ENCODE measurements around the gene ATXN2. TPM values are rescaled to one million over a fixed set of nuclear protein-coding genes. Genes with fewer than 3 reads are reported as not detected.

ATXN2 gene
- total RNA-seq, 1 donor from 2014 or later: 48.4 TPM

- intact Hi-C loops (cut with DNase I): no loop called here
- DNase-seq (ENCODE audit: missing footprints) (no peak), ATAC-seq (no peak)
These were observed 181.1 kb downstream of the ATXN2 start for GRCh38 chr12:111417784-111418593.

- intact Hi-C loops (cut with DNase I): no loop called here
- no peak for ATAC-seq
- no peak for DNase-seq (ENCODE audit: missing footprints)
These were observed 181.8 kb downstream of the ATXN2 start for GRCh38 chr12:111417290-111417689.

DNA sequence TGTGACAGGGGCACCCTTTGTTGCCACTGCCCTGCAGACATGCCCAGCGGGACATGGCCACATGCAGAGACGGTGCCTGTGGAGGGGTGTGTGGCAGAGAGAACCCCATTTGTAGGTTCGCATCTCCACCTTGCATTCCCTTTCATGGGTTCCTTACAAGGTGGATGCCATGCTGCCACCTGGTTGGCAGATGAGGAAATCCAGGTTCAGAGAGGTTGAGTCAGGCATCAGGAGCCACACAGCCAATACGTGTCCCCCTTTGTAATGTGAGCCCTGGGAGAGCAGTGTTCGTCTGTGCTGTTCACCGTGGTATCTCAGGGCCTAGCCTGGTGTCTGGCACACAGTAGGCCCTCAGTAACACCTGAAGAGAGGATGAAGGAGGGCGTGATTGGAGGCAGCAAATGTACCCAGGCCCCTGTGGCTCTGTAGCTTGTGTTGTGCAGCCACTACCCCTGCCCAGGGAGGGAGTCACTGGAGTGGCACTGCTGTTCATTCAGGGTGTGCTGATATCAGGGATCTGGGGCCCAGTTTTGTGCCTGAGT is 184.3 kb downstream of the ATXN2 start:
- no peak for DNase-seq (ENCODE audit: missing footprints)
- no peak for ATAC-seq
- intact Hi-C loops (cut with DNase I): loop anchor here (5.0 kb wide), 1 partner anchor 183 kb away; the partner anchor contains the start of gene ATXN2

DNA sequence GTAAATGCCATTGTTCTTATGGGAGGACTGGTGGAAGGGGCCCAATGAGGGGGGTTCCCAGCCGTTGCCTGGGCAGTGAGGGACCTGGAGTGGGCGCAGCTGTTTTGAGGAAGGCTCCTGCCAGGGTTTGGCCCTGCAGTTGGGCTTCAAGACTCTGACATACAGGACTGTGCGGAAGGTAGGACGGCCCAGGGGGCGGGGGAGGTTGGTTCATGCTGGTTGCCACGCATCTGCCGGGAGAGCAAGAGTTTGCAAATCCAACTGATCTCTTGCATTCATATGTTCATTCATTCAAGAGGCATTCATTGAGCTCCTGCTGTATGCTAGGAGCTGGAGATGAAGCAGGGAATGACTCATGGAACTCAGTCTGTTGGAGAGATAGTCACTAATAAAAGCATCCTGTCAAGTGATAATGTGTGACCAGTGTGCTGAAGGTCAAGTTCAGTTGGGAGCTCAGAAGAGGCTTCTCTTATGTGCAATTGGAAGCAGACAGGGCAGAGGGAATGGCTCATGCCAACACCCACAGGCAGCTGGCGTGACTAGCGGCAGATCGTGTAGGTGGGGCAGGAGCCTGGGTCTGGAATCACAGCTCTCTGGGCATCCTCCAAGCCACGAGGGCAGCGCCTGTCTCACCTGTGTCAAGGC is 185.6 kb downstream of the ATXN2 start:
- ATAC-seq: peak; percentile 56
- intact Hi-C loops (cut with DNase I): loop anchor here (5.0 kb wide), 1 partner anchor 184 kb away; the partner anchor contains the start of gene ATXN2
- no peak for DNase-seq (ENCODE audit: missing footprints)

DNA sequence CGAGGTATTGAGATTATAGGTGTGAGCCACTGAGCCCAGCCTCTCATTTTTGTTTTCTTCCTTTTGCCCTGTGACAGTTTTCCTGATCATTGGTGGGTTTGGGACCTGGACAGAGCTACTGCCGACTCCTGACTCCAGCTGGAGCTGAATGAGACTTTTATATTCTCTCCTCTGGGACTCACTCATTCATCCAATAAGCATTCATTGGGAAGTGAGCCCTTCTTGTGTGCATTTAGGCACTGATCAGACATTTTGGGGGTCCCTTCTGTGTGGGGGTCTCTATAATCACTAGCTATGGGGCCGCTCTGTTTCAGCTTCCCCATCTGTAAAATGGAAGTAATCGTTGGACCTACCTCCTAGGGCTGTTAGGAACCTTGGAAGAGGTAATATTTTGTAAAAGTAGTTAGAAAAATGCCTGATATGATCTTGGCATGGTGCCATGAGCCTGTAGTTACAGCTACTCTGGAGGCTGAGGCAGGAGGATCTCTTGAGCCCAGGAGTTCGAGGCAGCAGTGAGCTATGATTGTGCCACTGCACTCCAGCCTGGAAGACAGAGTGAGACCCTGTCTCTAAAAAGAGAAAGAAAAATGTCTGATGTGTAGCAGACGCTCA is 186.2 kb downstream of the ATXN2 start:
- ATAC-seq (no peak), DNase-seq (ENCODE audit: missing footprints) (no peak)
- intact Hi-C loops (cut with DNase I): loop anchor here (5.0 kb wide), 1 partner anchor 184 kb away; the partner anchor contains the start of gene ATXN2

DNA sequence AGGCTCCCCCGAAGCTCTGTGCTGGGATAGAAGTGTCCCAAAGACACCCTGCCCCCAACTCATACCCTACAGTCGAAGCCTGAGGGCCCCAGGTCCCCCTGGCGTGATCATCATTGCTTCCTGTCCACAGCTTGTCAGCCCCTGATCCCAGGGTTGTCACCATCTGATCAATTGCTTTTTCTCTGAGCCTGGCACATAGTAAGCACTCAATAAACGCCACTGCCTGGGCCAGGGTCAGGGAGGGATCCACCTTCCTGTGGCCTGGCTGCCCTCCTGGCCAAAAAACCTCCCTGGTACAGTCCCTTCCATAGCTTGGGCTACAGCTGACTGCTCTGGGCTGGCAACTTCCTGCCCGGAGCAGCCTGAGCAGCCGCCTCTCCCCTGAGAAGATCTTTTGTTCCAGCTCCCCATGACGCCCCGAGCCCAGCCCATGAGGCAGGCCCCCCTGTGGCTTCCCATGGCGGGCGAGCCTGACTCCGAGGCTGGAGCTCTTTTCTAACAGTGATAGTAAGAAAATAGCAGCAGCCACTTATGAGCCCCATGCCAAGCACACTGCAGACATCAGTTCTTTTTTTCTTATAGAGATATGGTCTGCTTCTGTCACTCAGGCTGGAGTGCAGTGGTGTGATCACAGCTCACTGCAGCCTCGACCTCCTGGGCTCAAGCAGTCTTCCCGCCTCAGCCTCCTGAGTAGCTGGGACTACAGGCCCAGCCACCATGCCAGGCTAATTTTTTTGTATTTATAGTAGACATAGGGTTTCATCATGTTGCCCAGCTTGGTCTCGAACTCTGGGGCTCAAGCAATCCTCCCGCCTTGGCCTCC is 186.9 kb downstream of the ATXN2 start:
- peak; percentile 29 for ATAC-seq
- intact Hi-C loops (cut with DNase I): loop anchor here (5.0 kb wide), 1 partner anchor 185 kb away; the partner anchor contains the start of gene ATXN2
- DNase-seq (ENCODE audit: missing footprints): no peak

DNA sequence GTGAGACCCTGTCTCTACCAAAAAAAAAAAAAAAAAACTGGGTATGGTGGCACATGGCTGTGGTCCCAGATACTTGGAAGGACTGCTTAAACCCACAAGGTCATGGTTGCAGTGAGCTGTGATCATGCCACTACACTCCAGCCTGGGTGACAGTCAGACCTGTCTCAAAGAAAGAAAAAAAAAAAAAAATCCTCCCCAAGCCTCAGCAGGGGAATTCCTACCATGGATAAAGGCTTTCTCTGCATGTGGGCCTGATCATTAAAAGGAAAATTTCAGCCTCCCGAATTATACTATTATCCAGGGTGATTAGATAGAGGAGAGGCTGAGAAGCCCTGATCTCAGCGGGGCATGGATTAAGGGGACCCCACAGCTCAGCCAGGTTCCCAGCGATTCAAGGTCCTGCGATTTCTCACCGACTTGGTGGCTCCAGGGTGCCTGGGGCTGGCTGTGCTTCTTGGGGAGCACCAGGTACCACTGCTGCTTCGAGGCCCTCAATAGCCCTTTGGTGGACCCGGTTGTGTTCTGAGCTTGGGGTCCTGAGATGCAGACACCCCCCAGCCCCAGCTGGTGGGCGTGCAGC is 187.8 kb downstream of the ATXN2 start:
- no peak for DNase-seq (ENCODE audit: missing footprints)
- intact Hi-C loops (cut with DNase I): loop anchor here (2.0 to 5.0 kb wide), 2 partner anchors 14 to 186 kb away; partner anchors contain the start of gene ATXN2
- ATAC-seq: no peak

DNA sequence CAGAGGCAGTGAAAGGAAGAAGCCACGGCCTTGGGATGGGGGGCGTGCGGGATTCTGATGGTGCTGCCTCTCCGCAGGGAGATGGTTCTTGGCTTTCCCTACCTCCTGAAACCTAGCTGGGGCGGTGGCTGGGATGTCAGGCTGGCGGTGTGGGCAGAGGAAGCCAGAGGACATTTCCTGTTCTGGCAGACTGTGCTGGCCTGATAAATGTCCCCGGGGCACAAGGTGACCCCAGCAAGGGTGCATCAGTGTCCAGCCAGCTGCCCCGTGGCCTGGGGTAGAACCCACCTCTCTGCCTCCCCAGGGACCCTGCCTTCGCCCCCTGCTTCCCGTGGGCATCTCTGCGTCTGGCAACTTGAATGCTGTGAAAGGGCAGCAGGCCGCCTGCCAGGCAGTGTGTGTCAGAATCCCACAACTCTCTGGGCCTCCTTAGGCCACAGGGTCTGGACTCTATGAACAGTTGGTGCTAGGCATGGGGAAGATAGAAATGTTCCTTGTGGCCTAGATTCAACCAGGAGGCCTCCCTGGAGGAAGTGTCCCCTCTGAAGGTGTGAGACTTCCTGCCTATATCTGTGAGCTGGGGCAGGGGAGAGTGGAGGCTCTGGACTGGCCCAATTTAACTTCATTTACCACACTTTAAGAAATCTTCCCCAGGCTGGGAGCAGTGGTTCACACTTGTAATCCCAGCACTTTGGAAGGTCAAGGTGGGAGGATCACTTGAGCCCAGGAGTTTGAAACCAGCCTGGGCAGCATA is 188.5 kb downstream of the ATXN2 start:
- intact Hi-C loops (cut with DNase I): loop anchor here (2.0 to 5.0 kb wide), 2 partner anchors 14 to 187 kb away; partner anchors contain the start of gene ATXN2
- ATAC-seq: no peak
- no peak for DNase-seq (ENCODE audit: missing footprints)

GRCh38 chr12:111409780-111410430 is 189.2 kb downstream of the ATXN2 start:
- DNase-seq (ENCODE audit: missing footprints): peak; percentile 86
- intact Hi-C loops (cut with DNase I): loop anchor here (2.0 to 5.0 kb wide), 3 partner anchors 15 to 187 kb away; partner anchors contain the start of genes ATXN2 and PHETA1

GRCh38 chr12:111409403-111409779 is 189.7 kb downstream of the ATXN2 start:
- intact Hi-C loops (cut with DNase I): loop anchor here (5.0 kb wide), 1 partner anchor 42 kb away; the partner anchor contains the start of gene PHETA1
- ATAC-seq (no peak), DNase-seq (ENCODE audit: missing footprints) (no peak)

More at GRCh38 chr12:111409780-111410430, 189.2 kb downstream of the ATXN2 start:
- ATAC-seq: peak; percentile 6

DNA sequence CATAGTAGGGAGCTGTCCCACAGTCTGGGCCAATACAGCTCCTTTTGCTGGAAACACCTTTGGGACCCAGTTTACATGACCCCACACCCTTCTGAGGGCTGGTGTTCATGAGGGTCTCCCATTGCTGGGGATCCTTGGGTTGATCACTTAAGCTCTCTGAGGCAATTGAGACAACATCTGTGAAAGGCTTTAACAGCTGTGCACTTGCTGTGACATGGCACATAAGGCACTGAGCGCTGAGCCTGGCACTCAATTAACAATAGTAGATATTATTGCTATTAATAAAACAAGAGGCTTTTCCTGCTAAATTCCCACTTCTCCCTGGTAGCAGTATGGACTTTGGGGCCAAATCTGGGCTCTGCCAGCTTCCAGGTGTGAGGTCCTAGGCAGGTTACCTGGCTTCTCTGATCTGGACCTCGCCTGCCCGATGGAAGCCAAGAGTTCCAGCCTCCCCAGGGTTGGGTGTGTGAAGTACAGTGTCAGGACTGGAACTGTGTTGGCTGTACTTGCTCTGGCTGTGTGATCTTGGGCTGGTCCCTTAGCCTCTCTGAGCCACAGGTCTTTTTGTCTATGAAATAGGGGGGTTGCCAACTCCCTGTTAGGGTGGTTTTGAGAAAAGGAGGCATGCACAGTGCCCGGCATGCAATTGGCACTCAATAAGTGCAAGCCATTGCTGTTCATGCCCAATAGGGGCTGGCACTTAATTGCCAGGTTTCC is 190.3 kb downstream of the ATXN2 start:
- no peak for DNase-seq (ENCODE audit: missing footprints)
- intact Hi-C loops (cut with DNase I): loop anchor here (5.0 kb wide), 1 partner anchor 42 kb away; the partner anchor contains the start of gene PHETA1
- no peak for ATAC-seq

DNA sequence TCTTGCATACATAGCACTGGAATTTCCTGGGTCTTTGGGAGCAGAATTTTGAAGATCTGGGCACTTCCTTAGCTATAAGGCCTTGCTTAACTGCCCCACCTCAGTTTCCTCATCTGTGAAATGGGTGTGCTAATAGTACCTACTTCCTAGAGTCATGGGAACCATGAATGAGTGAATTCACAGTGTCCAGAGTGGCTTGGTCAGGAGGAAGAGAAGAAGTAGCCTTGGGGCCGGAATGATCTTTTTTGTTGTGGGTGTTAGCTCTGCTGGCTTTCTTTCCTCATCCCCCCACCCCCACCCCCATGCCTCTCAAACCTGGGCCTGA is 191.0 kb downstream of the ATXN2 start:
- ATAC-seq (no peak), DNase-seq (ENCODE audit: missing footprints) (no peak)
- intact Hi-C loops (cut with DNase I): loop anchor here (5.0 kb wide), 1 partner anchor 41 kb away; the partner anchor contains the start of gene PHETA1

- DNase-seq (ENCODE audit: missing footprints): no peak
- ATAC-seq: no peak
- intact Hi-C loops (cut with DNase I): loop anchor here (5.0 kb wide), 1 partner anchor 40 kb away; the partner anchor contains the start of gene PHETA1
These were observed 191.6 kb downstream of the ATXN2 start for GRCh38 chr12:111407377-111408115.

DNA sequence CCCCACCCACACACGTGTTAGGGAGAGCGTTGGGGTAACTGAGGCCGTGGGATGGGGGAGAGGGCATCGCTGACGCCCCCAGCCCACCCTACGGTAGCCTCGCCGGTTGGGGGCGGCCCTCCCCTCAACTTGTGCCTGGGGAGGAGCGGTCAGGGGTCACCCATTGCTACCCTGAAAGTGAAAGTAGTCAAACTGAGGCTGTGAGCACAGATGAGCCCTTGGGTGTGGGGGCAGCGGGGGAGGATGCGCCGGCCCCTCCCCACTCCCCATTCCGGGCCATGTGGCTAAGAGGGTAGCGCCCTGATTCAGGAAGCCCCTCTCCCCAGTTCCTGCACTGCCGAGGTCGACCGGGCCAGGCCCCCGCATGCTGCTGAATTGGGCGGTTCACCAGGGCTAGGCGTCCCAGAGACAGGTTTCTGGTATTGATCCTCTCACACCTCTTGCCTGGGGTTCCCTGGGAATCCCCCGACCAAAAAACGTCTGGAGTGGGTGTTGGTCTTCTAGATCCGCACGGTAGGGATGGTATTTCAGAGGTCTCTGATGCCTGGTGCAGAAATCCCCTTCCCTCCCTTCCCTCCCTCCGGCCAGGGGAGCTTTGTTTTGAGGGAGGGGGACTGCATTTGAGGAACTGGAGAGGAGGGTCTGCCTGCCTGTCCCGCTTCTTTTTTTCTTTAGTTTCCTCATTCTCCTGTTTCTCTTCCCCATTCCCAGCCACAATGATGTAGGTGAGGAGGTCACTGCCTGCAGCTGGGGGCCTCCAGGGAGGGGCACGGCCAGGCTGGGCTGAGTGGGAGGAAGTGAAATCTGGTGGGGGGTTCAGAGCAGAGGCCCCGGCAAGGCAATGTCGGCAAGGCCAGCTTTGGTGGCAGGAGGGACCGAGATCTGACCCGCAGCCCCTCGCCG is 192.4 kb downstream of the ATXN2 start:
- DNase-seq (ENCODE audit: missing footprints) (no peak), ATAC-seq (no peak)
- intact Hi-C loops (cut with DNase I): loop anchor here (5.0 kb wide), 1 partner anchor 39 kb away; the partner anchor contains the start of gene PHETA1

Measured in Right ventricle myocardium inferior (tissue), 1 donor.